GM18499 (cell line): ENCODE measurements around the gene NFATC4.

Source experiments
- ATAC-seq: cut with Tn5 transposase; IDR thresholded peaks from one replicate; pipeline ENCODE4 v1.9.1; 2021; ENCODE audit warnings: moderate number of reproducible peaks; ENCODE audit not compliant: insufficient read depth, unreplicated experiment

The NFATC4 gene

GRCh38 chr14:24426150-24426911, 58.3 kb downstream of the NFATC4 start:
- no peak for ATAC-seq

- ATAC-seq = no peak
Observed at GRCh38 chr14:24426912-24427536, 59.0 kb downstream of the NFATC4 start.

GRCh38 chr14:24427537-24428508, 59.8 kb downstream of the NFATC4 start:
- no peak for ATAC-seq

GRCh38 chr14:24428628-24429394, 60.8 kb downstream of the NFATC4 start:
- ATAC-seq = no peak
